Tibial nerve (tissue), 4 donors: ENCODE results near the gene GRIK4. TPM values are rescaled to one million over a fixed set of nuclear protein-coding genes. Genes with fewer than 3 reads are reported as not detected.

ENCODE experiments used
- DNase-seq, 2 donors: peaks; one replicate each; pipeline ENCODE4 v3.0.0-alpha.2; 2019; ENCODE audit warnings: low spot score in 2 of 2
- H3K27ac ChIP-seq, 4 donors: fragments of 200-600 bp; sonication (generic) in 3 of 4; one replicate each; pipeline ENCODE4 v1.5.1; 2017 to 2019; ENCODE audit warnings: mild to moderate bottlenecking in 1 of 4
- H3K27me3 ChIP-seq, 2 donors: fragments of 200-600 bp; sonication (generic) in 1 of 2; one replicate each; pipeline versions ENCODE4 v1.5.1 to v1.6.0; 2017 to 2019
- H3K36me3 ChIP-seq, 3 donors: fragments of 200-600 bp; sonication (generic); one replicate each; pipeline ENCODE4 v1.5.1; 2018 to 2019
- H3K4me1 ChIP-seq, 4 donors: fragments of 200-600 bp; sonication (generic) in 3 of 4; one replicate each; pipeline ENCODE4 v1.5.1; 2017 to 2019
- H3K4me3 ChIP-seq, 4 donors: fragments of 200-600 bp; sonication (generic) in 3 of 4; one replicate each; pipeline ENCODE4 v1.5.1; 2017 to 2019; ENCODE audit warnings: mild to moderate bottlenecking in 1 of 4, moderate library complexity in 1 of 4
- H3K9me3 ChIP-seq, 4 donors: fragments of 200-600 bp; sonication (generic) in 3 of 4; one replicate each; pipeline ENCODE4 v1.5.1; 2017 to 2019
- CTCF ChIP-seq, 5 experiments: fragments of 200-600 bp in 3 of 5; fragments of 450-650 bp in 2 of 5; sonication (generic) in 3 of 5; IDR thresholded peaks; one replicate each; pipeline ENCODE4 v1.5.1; 2016 to 2019; ENCODE audit warnings: antibody characterized with exemption in 5 of 5, mild to moderate bottlenecking in 3 of 5, moderate library complexity in 2 of 5
- EP300 ChIP-seq, 2 donors: sonication (generic); formaldehyde crosslinking; IDR thresholded peaks; one replicate each; pipeline ENCODE4 v1.6.1; 2017; ENCODE audit warnings: antibody characterized with exemption in 2 of 2, mild to moderate bottlenecking in 1 of 2
- POLR2A ChIP-seq, 2 donors: fragments of 450-650 bp; IDR thresholded peaks; one replicate each; pipeline ENCODE4 v1.6.1; 2017; ENCODE audit warnings: antibody characterized with exemption in 2 of 2, mild to moderate bottlenecking in 2 of 2, moderate library complexity in 2 of 2
- WGBS, 2 donors: methylation state at CpG; one replicate each; pipeline ENCODE4 v1.1.5; 2018; 5-methylcytosine and 5-hydroxymethylcytosine counted together
- total RNA-seq, 4 donors: library from RNA; depleted of rRNA; stranded (reverse); fragments of >200 nt; gene quantifications; one replicate each; pipeline ENCODE4 v1.1.0, GENCODE V29; 2016

The GRIK4 gene
- total RNA-seq, 4 donors from 2014 or later, result 0.22 to 0.98 TPM; not detected in 2

GRCh38 chr11:120509346-120510053 is 2.0 kb upstream of the GRIK4 start:
- Histone ChIP-seq H3K27ac (no peak overlapping the region), H3K4me3 (no peak overlapping the region), H3K9me3 (no peaks in the 10 kb centered on the region), H3K27me3 (peaks cover 0 to 61% of the 10 kb centered on the region in 2 donors), H3K36me3 (no peaks in the 10 kb centered on the region), H3K4me1 (peaks cover 0 to 10% (median 0%) of the 10 kb centered on the region in 4 donors)
- TF ChIP-seq CTCF (IDR thresholded peaks at IDR 0.05), result no peak
- TF ChIP-seq EP300 (IDR thresholded peaks at IDR 0.05), result no peak
- no peak for TF ChIP-seq POLR2A (IDR thresholded peaks at IDR 0.05)
- DNase-seq, result no peak
- WGBS, 2 donors, result 75 to 80% methylated on average over 7 of the region's 7 CpGs

GRCh38 chr11:120510406-120511115 is 987 bp upstream of the GRIK4 start:
- TF ChIP-seq POLR2A (IDR thresholded peaks at IDR 0.05), result no peak
- no peak for TF ChIP-seq CTCF (IDR thresholded peaks at IDR 0.05)
- no peak for TF ChIP-seq EP300 (IDR thresholded peaks at IDR 0.05)
- H3K36me3 ChIP-seq, result no peaks in the 10 kb centered on the region
- H3K4me3 ChIP-seq, result no peak overlapping the region
- no peak overlapping the region for H3K27ac ChIP-seq
- H3K4me1 ChIP-seq, result peaks cover 0 to 10% (median 0%) of the 10 kb centered on the region in 4 donors
- H3K27me3 ChIP-seq, result peaks cover 0 to 51% of the 10 kb centered on the region in 2 donors
- no peaks in the 10 kb centered on the region for H3K9me3 ChIP-seq
- WGBS, 2 donors, result 67 to 73% methylated on average over 20 of the region's 20 CpGs
- DNase-seq, result no peak

GRCh38 chr11:120511820-120512738 is 531 bp downstream of the GRIK4 start:
- H3K36me3 ChIP-seq, result no peaks in the 10 kb centered on the region
- no peak overlapping the region for H3K27ac ChIP-seq
- peaks cover 0 to 10% (median 0%) of the 10 kb centered on the region in 4 donors for H3K4me1 ChIP-seq
- no peak for TF ChIP-seq CTCF (IDR thresholded peaks at IDR 0.05)
- no peak for TF ChIP-seq POLR2A (IDR thresholded peaks at IDR 0.05)
- no peak for TF ChIP-seq EP300 (IDR thresholded peaks at IDR 0.05)
- H3K4me3 ChIP-seq, result peak overlapping the region in 2 of 4 donors; percentile 15 to 58
- H3K27me3 ChIP-seq, result peaks cover 0 to 38% of the 10 kb centered on the region in 2 donors
- no peaks in the 10 kb centered on the region for H3K9me3 ChIP-seq
- DNase-seq, result no peak
- WGBS, 2 donors, result 23 to 25% methylated on average over 33 to 38 of the region's 73 CpGs

- WGBS, 2 donors, result 79 to 86% methylated on average over 11 to 19 of the region's 22 CpGs
- no peak overlapping the region for H3K27ac ChIP-seq
- no peak overlapping the region for H3K4me3 ChIP-seq
- no peak for DNase-seq
- no peaks in the 10 kb centered on the region for H3K9me3 ChIP-seq
- peaks cover 0 to 30% of the 10 kb centered on the region in 2 donors for H3K27me3 ChIP-seq
- H3K36me3 ChIP-seq, result no peaks in the 10 kb centered on the region
- peaks cover 0 to 10% (median 0%) of the 10 kb centered on the region in 4 donors for H3K4me1 ChIP-seq
- no peak for TF ChIP-seq POLR2A (IDR thresholded peaks at IDR 0.05)
- no peak for TF ChIP-seq CTCF (IDR thresholded peaks at IDR 0.05)
- no peak for TF ChIP-seq EP300 (IDR thresholded peaks at IDR 0.05)
These were observed 1.3 kb downstream of the GRIK4 start for GRCh38 chr11:120512739-120513435.
